CD14-positive monocyte (primary cell): ENCODE measurements around the gene BRAF. TPM values are rescaled to one million over a fixed set of nuclear protein-coding genes. Genes with fewer than 3 reads are reported as not detected.

Source experiments
- DNase-seq, 3 donors: peaks; one replicate each; pipeline ENCODE4 v3.0.0-alpha.2; 2011 to 2022
- H2AFZ ChIP-seq: 2 replicates; pipeline ENCODE4 v1.6.0; 2012; ENCODE audit warnings: mild to moderate bottlenecking, low read depth, low read length, inconsistent platforms; ENCODE audit not compliant: insufficient read depth, poor library complexity, severe bottlenecking
- H3K27ac ChIP-seq, 2 donors: 1 replicate in 1 of 2; 2 replicates in 1 of 2; pipeline ENCODE4 v1.5.1; 2012 to 2013; ENCODE audit warnings: low read length in 2 of 2, control low read depth in 1 of 2, inconsistent platforms in 1 of 2, low read depth in 1 of 2, mild to moderate bottlenecking in 1 of 2
- H3K27me3 ChIP-seq, 2 donors: one replicate each; pipeline versions ENCODE4 v1.6.0 to v1.6.1; 2011 to 2013; ENCODE audit warnings: low read length in 2 of 2; ENCODE audit not compliant: control insufficient read depth in 2 of 2, insufficient read depth in 2 of 2
- H3K36me3 ChIP-seq, 2 donors: replicated peaks in 1 of 2; 1 replicate in 1 of 2; 2 replicates in 1 of 2; pipeline versions ENCODE4 v1.5.1 to v1.6.1; 2012 to 2013; ENCODE audit warnings: low read length in 2 of 2, control low read depth in 1 of 2, inconsistent platforms in 1 of 2, mild to moderate bottlenecking in 1 of 2; ENCODE audit not compliant: insufficient read depth in 2 of 2, control insufficient read depth in 1 of 2
- H3K4me1 ChIP-seq, 2 donors: 1 replicate in 1 of 2; 2 replicates in 1 of 2; pipeline versions ENCODE4 v1.5.1 to v1.6.1; 2012 to 2013; ENCODE audit warnings: low read length in 2 of 2, control low read depth in 1 of 2, inconsistent platforms in 1 of 2, mild to moderate bottlenecking in 1 of 2, moderate library complexity in 1 of 2; ENCODE audit not compliant: insufficient read depth in 2 of 2, control insufficient read depth in 1 of 2
- H3K4me2 ChIP-seq: replicated peaks from 2 replicates; pipeline ENCODE3; 2012; ENCODE audit warnings: low read length, moderate library complexity, mild to moderate bottlenecking; ENCODE audit not compliant: poor library complexity, severe bottlenecking; ENCODE audit errors: extremely low read depth
- H3K4me3 ChIP-seq, 3 experiments: fragments of 200-600 bp in 1 of 3; sonication (generic) in 1 of 3; replicated peaks in 1 of 3; 1 replicate in 2 of 3; 2 replicates in 1 of 3; pipeline ENCODE4 v1.5.1; 2011 to 2013; ENCODE audit warnings: low read length in 3 of 3, mild to moderate bottlenecking in 3 of 3, control low read depth in 2 of 3, low read depth in 2 of 3, inconsistent platforms in 1 of 3, moderate library complexity in 1 of 3
- H3K79me2 ChIP-seq: 2 replicates; pipeline ENCODE4 v1.6.0; 2012; ENCODE audit warnings: mild to moderate bottlenecking, control low read depth, inconsistent platforms, low read length, moderate library complexity; ENCODE audit not compliant: insufficient read depth
- H3K9ac ChIP-seq: 2 replicates; pipeline ENCODE4 v1.6.0; 2017; ENCODE audit warnings: low read length, mild to moderate bottlenecking; ENCODE audit not compliant: insufficient read depth, poor library complexity, severe bottlenecking
- H3K9me3 ChIP-seq, 2 donors: replicated peaks in 1 of 2; 1 replicate in 1 of 2; 2 replicates in 1 of 2; pipeline versions ENCODE4 v1.5.1 to v1.6.1; 2012 to 2013; ENCODE audit warnings: low read length in 2 of 2, control low read depth in 1 of 2; ENCODE audit not compliant: control insufficient read depth in 1 of 2, insufficient read depth in 1 of 2
- H4K20me1 ChIP-seq: 2 replicates; pipeline ENCODE4 v1.6.0; 2012; ENCODE audit warnings: mild to moderate bottlenecking, low read length, control low read depth, moderate library complexity; ENCODE audit not compliant: insufficient read depth
- H3K27ac Mint-ChIP-seq, 7 donors: one replicate each; pipeline ENCODE4 v1.8.0; 2020; ENCODE audit warnings: mild to moderate bottlenecking in 7 of 7, mixed read lengths in 7 of 7, moderate library complexity in 6 of 7, inconsistent platforms in 2 of 7
- H3K27me3 Mint-ChIP-seq, 3 donors: one replicate each; pipeline ENCODE4 v1.8.0; 2021 to 2022; ENCODE audit warnings: low read depth in 3 of 3, mild to moderate bottlenecking in 3 of 3, mixed read lengths in 3 of 3, moderate library complexity in 3 of 3, inconsistent platforms in 1 of 3
- H3K36me3 Mint-ChIP-seq, 2 donors: one replicate each; pipeline ENCODE4 v1.8.0; 2020; ENCODE audit warnings: mixed read lengths in 2 of 2, inconsistent platforms in 1 of 2, mild to moderate bottlenecking in 1 of 2
- H3K4me1 Mint-ChIP-seq: one replicate; pipeline ENCODE4 v1.8.0; 2020; ENCODE audit warnings: mild to moderate bottlenecking, mixed read lengths
- H3K4me3 Mint-ChIP-seq, 2 donors: one replicate each; pipeline ENCODE4 v1.8.0; 2020; ENCODE audit warnings: mild to moderate bottlenecking in 2 of 2, mixed read lengths in 2 of 2, moderate library complexity in 1 of 2
- H3K9me3 Mint-ChIP-seq, 7 donors: one replicate each; pipeline ENCODE4 v1.8.0; 2020 to 2022; ENCODE audit warnings: mixed read lengths in 7 of 7, mild to moderate bottlenecking in 6 of 7, moderate library complexity in 6 of 7, inconsistent platforms in 2 of 7
- WGBS: methylation state at CpG from one replicate; pipeline ENCODE4 v1.1.5; 2013; ENCODE audit warnings: missing lambda C conversion rate; ENCODE audit not compliant: insufficient coverage; 5-methylcytosine and 5-hydroxymethylcytosine counted together
- intact Hi-C, 2 donors: fragments of 100-400 bp; cut with micrococcal nuclease; formaldehyde crosslinking; loops; one replicate each; pipeline versions ENCODE4 v1.15.0 to v1.15.1; 2023
- polyA plus RNA-seq, 3 donors: library from polyadenylated mRNA; depleted of rRNA in 1 of 3; unstranded in 2 of 3; stranded (reverse) in 1 of 3; fragments of 300-500 nt in 2 of 3; fragments of >200 nt in 1 of 3; fragmentation: Illumina TruSeq in 2 of 3; gene quantifications; 1 replicate in 2 of 3; 2 replicates in 1 of 3; pipeline ENCODE4 v1.2.3, GENCODE V29; 2012 to 2021
- TF ChIP-seq, protein P1 (sequence below): fragments of 200-600 bp; IDR thresholded peaks from one replicate; pipeline ENCODE4 v1.8.0; 2022; ENCODE audit warnings: antibody characterized with exemption, mild to moderate bottlenecking

BRAF gene
- polyA plus RNA-seq, 3 donors: 3.8 to 10.0 (median 5.6) TPM

DNA sequence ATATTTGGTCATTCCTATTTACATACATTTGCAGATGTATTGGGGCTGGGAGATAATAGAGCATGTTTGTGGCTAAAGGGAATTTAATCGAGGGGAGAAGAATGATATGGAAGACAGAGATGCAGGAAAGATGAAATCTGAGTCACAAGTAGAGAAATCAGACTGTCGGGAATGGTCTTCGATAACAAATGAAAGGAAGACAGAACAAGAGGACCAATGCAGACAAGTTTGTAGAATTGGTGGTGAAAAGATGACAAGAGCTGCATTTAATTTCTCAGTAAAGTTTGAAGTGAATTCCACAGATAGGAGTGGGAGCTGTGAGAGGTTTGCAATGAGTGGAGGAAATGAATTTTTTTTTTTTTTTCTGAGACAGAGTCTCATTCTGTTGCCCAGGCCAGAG, 60.0 kb downstream of the BRAF start:
- intact Hi-C loops: no loop called here
- no peaks in the 10 kb centered on the region for H3K36me3 ChIP-seq
- H3K27me3 Mint-ChIP-seq: no peaks in the 10 kb centered on the region
- peaks cover 0 to under 1% of the 10 kb centered on the region in 2 donors for H3K4me1 ChIP-seq
- DNase-seq: no peak
- H2AFZ ChIP-seq: no peak overlapping the region
- H3K9me3 Mint-ChIP-seq: peaks cover 0 to 3% (median 0%) of the 10 kb centered on the region in 7 donors
- no peak overlapping the region for H3K27ac Mint-ChIP-seq
- no peaks in the 10 kb centered on the region for H3K9me3 ChIP-seq
- H3K36me3 Mint-ChIP-seq: peaks cover 5 to 11% of the 10 kb centered on the region in 2 donors
- no peak overlapping the region for H3K4me3 Mint-ChIP-seq
- WGBS: 97% methylated on average over 3 of the region's 3 CpGs
- TF ChIP-seq, protein P1, sequence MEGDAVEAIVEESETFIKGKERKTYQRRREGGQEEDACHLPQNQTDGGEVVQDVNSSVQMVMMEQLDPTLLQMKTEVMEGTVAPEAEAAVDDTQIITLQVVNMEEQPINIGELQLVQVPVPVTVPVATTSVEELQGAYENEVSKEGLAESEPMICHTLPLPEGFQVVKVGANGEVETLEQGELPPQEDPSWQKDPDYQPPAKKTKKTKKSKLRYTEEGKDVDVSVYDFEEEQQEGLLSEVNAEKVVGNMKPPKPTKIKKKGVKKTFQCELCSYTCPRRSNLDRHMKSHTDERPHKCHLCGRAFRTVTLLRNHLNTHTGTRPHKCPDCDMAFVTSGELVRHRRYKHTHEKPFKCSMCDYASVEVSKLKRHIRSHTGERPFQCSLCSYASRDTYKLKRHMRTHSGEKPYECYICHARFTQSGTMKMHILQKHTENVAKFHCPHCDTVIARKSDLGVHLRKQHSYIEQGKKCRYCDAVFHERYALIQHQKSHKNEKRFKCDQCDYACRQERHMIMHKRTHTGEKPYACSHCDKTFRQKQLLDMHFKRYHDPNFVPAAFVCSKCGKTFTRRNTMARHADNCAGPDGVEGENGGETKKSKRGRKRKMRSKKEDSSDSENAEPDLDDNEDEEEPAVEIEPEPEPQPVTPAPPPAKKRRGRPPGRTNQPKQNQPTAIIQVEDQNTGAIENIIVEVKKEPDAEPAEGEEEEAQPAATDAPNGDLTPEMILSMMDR: no peak
- H3K27me3 ChIP-seq: no peaks in the 10 kb centered on the region
- H3K79me2 ChIP-seq: peaks cover 78% of the 10 kb centered on the region
- peaks cover 12% of the 10 kb centered on the region for H3K4me1 Mint-ChIP-seq
- H3K27ac ChIP-seq: no peak overlapping the region
- H4K20me1 ChIP-seq: peaks cover 77% of the 10 kb centered on the region
- H3K4me3 ChIP-seq: no peak overlapping the region
- no peak overlapping the region for H3K4me2 ChIP-seq
- H3K9ac ChIP-seq: no peak overlapping the region

GRCh38 chr7:140863867-140864266, 60.9 kb downstream of the BRAF start:
- Histone ChIP-seq H3K4me1 (no peaks in the 10 kb centered on the region), H3K4me2 (no peak overlapping the region), H3K9me3 (no peaks in the 10 kb centered on the region), H3K27me3 (no peaks in the 10 kb centered on the region), H4K20me1 (peaks cover 81% of the 10 kb centered on the region), H3K9ac (no peak overlapping the region), H2AFZ (no peak overlapping the region), H3K36me3 (no peaks in the 10 kb centered on the region), H3K79me2 (peaks cover 75% of the 10 kb centered on the region), H3K4me3 (no peak overlapping the region), H3K27ac (no peak overlapping the region)
- intact Hi-C loops: no loop called here
- H3K4me3 Mint-ChIP-seq: no peak overlapping the region
- H3K4me1 Mint-ChIP-seq: peaks cover 12% of the 10 kb centered on the region
- WGBS: 100% methylated on average over 2 of the region's 4 CpGs
- DNase-seq: no peak
- peak overlapping the region in 2 of 7 donors; percentile 36 to 51 for H3K27ac Mint-ChIP-seq
- TF ChIP-seq, protein P1: no peak
- no peaks in the 10 kb centered on the region for H3K27me3 Mint-ChIP-seq
- peaks cover 2 to 11% of the 10 kb centered on the region in 2 donors for H3K36me3 Mint-ChIP-seq
- H3K9me3 Mint-ChIP-seq: peaks cover 0 to 3% (median 0%) of the 10 kb centered on the region in 7 donors
